Fibroblast of skin of left quadriceps (primary cell): Measurements from ENCODE around the gene PRRT1.
"Not testable (repeated sequence)": the region's sequence is repeated elsewhere in the genome, so short reads cannot be mapped to it uniquely, and the experiment has no call there.

Source experiments
- DNase-seq, 2 experiments: peaks; one replicate each; pipeline ENCODE4 v3.0.0-alpha.2; 2013; ENCODE audit warnings: low read depth in 2 of 2

The PRRT1 gene

GRCh38 chr6:32151181-32151862, 417 bp downstream of the PRRT1 start:
- DNase-seq, result no peak

DNA sequence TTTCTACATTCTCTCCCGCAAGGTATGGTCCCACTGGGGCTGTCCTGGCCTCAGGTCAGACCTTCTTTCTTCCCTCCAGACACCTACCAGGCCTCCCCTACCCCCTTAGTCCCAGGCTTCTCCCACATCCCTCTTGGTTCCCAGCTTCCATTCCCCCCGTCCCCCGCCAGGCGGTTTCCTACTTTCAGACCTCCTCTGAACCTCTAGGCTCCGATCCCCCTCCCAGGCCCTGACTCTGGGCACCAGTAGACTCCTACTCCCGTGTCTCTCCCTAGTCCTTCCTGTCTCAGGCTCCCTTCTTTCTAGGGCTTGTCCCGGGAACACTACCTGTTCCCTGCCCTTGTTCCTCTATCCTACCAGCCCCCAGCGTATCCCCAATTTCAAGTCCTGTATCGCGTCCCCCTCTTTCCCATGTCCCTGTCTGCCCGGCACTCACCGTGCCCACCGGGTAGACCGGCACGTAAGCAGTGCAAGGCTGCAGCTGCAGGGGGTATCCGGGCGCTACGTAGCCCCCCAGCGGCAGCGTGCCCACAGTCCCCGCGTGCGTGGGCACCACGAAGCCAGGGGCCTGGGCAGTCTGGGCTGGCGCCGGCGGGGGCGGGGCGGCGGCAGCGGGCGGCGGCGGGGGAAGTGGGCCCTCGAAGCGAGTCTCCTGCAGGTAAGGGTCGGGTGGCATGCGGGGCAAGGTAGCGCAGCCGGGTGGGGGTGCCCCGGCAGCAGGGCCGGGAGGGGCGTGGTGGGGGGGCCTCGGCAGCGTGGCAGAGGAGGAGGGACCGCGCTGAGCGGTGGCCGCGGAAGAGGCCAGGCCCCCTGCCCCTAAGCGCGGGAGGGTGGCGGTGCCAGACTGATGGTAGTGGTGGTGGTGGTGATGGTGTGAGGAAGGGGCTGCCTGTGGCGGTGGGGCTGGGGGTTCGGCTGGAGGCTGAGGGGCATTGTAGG, 1.5 kb downstream of the PRRT1 start:
- DNase-seq, result no peak

GRCh38 chr6:32149092-32149755, 2.5 kb downstream of the PRRT1 start:
- no peak for DNase-seq

DNA sequence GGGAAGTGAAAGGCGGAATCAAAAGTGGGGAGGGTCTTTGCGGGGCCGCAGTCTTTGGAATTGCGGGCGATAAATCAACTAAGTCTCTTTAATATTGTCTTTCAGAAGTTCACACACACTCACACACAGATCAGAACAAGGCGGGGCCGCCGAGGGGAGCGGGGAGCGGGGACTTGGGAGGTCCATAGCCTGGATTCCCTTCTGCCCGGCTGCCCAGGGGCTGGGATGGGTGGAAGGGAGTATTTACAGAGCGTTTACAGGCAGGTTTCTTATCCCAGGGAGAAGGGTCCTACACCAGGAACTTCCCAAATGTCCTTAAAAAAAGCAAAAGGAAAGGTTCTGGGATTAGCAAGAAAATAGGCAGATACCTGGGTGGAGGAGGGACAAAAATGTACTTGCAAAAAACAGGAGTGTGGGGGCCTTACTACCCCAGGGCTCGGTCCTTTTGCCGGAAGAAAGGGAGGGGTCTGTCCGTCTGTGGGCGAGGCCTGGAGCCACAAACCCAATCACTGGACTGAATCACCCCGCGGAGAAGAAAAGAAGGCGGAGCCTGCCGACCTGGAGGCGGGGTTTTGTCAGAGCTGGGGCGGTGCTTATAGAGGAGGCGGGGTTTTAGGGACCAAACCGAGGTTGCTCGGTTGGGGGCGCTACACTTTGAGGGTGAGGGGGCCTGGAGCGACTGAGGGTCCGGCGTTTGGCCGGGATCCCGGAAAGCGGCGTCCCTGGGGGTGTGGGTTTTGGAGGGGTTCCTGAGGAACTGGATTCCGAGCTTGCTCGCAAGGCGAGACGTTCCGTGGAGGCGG, 3.2 kb downstream of the PRRT1 start:
- no peak for DNase-seq

- DNase-seq, result no peak
Measured at GRCh38 chr6:32147401-32148132, 4.2 kb downstream of the PRRT1 start.

GRCh38 chr6:32146687-32147086, 5.1 kb downstream of the PRRT1 start:
- no peak for DNase-seq

- no peak for DNase-seq
Measured at GRCh38 chr6:32146287-32146686, 5.5 kb downstream of the PRRT1 start.

- DNase-seq, result not testable (repeated sequence)
Measured at GRCh38 chr6:32144238-32144637, 7.5 kb downstream of the PRRT1 start.

DNA sequence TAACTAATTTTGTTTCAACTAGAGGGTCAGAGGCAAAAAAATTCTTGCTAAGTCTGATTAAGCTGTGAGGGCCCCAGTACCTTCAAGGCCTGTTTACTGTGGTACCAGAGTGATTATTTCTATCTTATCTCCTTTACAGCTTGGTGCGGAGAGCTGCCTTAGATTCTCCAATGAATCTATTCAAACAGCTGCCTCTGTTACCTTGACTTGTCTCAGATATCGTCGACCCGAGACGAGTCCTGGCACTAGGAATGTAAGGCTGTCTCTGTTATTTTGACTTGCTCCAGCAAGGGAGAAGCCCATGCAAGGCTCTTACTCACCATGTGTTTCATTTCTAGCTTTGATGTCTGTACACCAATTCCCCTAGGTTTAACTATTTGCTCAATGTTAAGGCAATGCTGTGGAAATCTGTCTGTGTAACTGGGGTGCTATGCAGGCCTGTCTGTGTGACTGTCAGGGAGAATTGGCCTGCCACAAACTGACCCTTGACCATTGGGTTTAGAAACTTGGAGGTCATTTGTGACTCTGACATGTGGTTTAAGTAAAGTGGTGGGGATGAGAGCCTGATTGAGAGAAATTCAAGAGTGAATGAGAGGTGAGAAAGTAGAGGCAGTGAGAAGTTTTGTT, 11.2 kb downstream of the PRRT1 start:
- DNase-seq, result no peak

- no peak for DNase-seq
Measured at GRCh38 chr6:32139590-32139989, 12.1 kb downstream of the PRRT1 start.

DNA sequence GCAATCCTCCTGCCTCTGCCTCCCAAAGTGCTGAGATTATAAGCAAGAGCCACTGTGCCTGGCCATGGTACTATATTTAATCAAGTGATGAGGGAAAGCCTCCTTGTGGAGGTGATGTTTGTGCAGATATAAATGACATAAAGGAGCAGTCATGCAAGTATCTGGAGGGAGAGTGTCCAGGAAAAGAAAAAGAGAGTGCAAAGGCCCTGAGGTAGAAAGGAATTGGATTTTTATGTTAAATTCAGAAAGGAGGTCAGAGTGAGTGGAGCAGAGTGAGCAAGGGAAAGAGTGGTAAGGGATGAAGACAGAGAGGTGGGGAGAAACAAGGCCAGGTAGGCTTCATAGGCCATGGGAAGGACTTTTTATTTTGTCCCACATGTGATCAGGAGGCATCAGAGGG, 14.3 kb downstream of the PRRT1 start:
- no peak for DNase-seq

DNA sequence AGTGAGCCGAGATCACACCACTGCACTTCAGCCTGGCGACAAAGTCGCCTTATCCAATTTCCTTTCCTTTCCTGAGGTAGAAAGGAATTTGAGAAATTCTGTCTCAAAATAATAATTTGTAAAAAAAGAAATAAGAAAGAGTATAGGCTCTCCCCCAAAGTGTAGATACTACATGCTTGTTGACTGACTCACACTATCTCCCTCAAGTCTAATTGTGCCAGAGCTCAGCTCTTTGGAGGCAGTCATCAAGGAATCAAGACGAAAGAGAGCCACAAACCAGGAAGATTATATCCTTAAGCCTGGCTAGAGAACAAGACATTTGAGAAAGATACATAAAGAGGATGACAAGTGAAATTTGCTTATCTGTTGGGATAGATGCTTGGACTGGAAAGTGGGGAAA, 18.0 kb downstream of the PRRT1 start:
- no peak for DNase-seq

DNA sequence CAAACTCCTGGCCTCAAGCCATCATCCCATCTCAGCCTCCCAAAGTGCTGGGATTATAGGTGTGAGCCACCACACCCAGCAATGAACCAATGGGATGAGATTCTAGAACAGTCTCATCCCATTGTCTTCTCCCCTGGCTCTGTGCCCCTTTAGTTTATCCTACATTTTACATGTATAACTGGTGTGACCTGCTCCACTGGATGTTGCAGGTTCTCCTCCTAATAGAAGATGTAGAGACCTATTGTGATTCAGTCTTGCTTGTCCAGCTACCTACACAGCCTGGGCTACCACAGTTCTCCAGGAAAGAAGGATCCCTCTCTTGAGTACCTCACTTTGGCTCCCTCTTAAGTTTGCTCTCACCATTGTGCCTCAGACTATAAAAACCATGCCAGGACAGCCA, 19.6 kb downstream of the PRRT1 start:
- no peak for DNase-seq

GRCh38 chr6:32131439-32131948, 20.2 kb downstream of the PRRT1 start:
- no peak for DNase-seq

DNA sequence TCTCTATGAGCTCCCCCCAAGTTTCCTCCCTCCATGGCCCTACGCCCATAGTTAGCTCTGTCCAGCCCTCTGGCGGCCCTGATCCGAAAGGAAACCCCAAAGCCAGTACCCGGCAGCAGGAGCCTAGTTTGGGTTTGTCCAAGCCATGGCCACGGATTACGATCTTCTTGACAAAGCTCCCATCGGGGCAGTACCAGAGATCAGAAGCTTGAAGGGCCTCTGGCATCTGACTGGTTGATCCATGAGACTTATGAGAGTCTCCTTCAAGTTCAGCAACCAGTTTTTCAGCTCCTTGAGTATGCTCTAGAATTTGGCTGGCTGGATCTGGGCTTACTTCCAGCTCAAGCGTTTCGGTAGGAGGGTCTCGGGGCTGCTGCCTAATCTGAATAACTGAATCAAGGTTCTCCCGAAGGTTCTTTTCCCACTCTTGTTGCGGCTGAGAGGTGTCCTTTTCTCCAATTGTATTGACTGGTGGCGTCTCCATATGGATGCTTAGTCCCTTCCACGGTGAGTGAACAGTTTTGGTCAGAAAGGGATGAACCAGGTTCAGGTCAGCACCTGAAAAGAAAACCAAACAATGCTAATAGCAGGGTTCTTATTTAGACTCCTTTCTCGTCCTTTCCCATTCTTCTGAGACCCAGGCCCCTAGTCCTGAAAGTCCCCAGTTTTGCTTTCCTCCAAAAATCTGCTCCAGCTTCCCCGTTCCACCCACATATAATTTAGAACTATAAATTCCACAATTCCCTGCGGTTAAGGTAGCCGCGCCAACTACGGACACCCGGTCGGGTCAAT, 22.2 kb downstream of the PRRT1 start:
- DNase-seq, result no peak

DNA sequence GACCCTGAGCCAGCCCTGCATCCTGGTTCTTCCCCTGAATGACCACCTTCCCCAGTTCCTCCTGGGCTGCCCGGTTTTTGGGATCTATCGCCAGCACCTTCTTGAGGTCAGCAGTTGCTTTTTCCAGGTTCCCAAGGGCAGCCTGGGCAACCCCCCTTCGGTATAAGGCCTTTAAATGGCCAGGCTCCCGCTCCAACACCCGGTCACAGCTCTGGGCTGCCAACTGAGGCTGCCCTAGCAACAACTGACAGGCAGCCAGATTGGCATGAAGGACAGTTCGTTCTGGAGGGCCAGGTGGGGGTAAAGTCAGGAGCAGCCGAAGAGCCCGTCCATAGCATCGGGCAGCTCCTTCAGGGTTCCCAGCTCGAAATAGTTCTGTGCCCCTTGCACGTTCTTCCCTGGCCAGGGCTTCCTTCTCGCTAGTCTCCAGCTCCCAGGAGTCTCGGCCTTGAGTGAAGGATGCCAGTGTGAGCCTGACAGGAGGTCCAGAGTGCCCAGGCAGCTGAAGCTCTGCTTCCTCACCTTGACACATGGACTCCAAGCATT, 22.9 kb downstream of the PRRT1 start:
- no peak for DNase-seq

DNA sequence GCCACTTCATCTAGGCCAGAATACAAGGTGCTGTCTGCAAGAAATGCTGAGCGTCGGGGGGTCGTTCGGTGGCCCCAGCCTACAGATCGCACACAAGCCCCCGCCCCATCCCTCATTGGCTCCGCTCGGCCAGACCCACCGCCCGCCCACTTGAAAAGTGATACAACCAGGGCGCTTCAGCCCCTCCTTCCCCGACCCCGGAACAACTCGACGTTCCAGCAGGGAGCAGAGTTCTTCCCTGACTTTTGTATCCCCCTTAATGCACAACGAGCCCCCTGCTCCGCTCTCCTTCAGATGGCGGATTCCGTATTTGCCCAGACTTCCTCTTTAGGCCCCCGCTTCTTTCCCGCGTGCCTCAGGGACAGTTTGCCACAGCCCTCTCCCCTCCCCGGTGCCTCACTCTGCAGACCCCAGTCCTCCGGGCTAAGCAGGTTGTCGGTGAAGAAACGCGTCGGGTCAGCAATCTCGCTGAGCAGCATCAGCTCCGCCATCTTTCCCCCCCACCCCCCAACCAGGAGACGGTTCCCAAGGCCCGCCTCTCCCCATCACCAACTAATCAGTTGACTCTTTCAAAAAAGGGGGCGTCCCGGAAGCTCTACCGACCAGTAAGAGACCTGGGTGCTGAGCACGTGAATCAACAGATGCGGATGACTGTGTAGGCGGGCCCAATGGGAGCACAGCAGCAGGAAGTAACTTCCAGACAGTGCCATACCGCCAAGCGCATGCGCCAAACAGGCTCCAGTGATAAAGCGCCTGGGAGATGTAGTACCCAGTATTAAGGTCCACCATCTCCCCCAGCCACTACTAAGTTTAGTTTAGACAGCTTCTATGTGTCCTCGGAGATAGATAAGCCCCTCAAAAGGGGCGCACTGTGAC, 23.8 kb downstream of the PRRT1 start, which contains the start of gene ATF6B:
Gene ATF6B, minus strand, starts transcription at position 530 of the 876 bp plus-strand sequence. Its CDS starts 39 bp downstream, at position 491.
- peak; percentile 99 for DNase-seq

DNA sequence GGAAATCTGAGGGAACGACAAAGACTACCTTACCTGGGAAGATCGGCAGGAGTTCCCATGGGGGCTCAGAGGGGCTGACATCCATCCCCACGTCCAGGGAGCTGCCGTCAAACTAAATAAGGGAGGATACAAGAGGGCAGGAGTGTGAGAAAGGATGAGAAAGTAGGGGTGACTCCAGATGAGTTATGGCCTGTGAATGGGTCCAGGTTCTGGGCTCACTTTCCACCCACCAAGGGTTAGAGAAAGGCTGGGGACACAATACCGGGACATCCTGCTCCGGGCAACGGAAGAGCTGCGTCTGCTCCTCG, 24.4 kb downstream of the PRRT1 start:
- DNase-seq, result no peak
